ENCODE measurements around the gene DHRSX. TPM values are rescaled to one million over a fixed set of nuclear protein-coding genes. Genes with fewer than 3 reads are reported as not detected.

Gene DHRSX
- total and polyA plus RNA-seq, 2 donors (not counting 3 experiments of a cell fraction or from before 2014, with no cell fraction given): 27.1 to 37.7 TPM

- no TSS peak for BruUV-seq (replicated peaks)
- Histone ChIP-seq H3K4me3 (replicated peaks in 1 of 3; ENCODE audit: insufficient read depth in 1 of 3, low read depth in 1 of 3, low read length in 3 of 3) (no peak overlapping the region), H3K79me2 (ENCODE audit: control insufficient read depth, insufficient read depth, low read length) (no peaks in the 10 kb centered on the region), H2AFZ (ENCODE audit: low read depth, low read length) (no peak overlapping the region), H3K9ac (replicated peaks; ENCODE audit: extremely low read depth, insufficient read depth, low read length) (no peak overlapping the region), H3K9me1 (replicated peaks; ENCODE audit: control insufficient read depth, extremely low read depth, insufficient read depth, low read length) (no peaks in the 10 kb centered on the region), H3K27me3 (ENCODE audit: control insufficient read depth in 2 of 2, insufficient read depth in 2 of 2, low read length in 2 of 2) (no peaks in the 10 kb centered on the region), H3K36me3 (ENCODE audit: control insufficient read depth in 2 of 2, extremely low read depth in 1 of 2, insufficient read depth in 2 of 2, low read length in 2 of 2) (no peaks in the 10 kb centered on the region), H3K9me3 (replicated peaks; ENCODE audit: control insufficient read depth, insufficient read depth, low read length) (no peaks in the 10 kb centered on the region), H4K20me1 (replicated peaks; ENCODE audit: control insufficient read depth, extremely low read depth, insufficient read depth, low read length) (no peaks in the 10 kb centered on the region), H3K4me2 (ENCODE audit: insufficient read depth, low read length) (no peak overlapping the region), H3K4me1 (ENCODE audit: control insufficient read depth, extremely low read depth, insufficient read depth, low read length) (no peaks in the 10 kb centered on the region), H3K27ac (ENCODE audit: insufficient read depth, low read depth, low read length) (no peak overlapping the region)
- intact Hi-C loops (cut with micrococcal nuclease) (no loop called here), dilution Hi-C loops (cut with MboI; ENCODE audit: extremely low pct_ligation_motif_present, low sequenced_read_pairs) (no loop called here)
- no peak for FAIRE-seq
- ChIA-PET POLR2A (no interaction called here), CTCF (no interaction called here)
- TF ChIP-seq POLR2AphosphoS5 (IDR thresholded peaks at IDR 0.05; ENCODE audit: insufficient read depth, low read depth, low read length): no peak
- no peak for TF ChIP-seq MYC (IDR thresholded peaks at IDR 0.05; ENCODE audit: low read depth, low read length)
- no peak for TF ChIP-seq JUN (IDR thresholded peaks at IDR 0.05; ENCODE audit: borderline replicate concordance, insufficient read depth, insufficient read length, low read depth)
- no peak for TF ChIP-seq GATA2 (IDR thresholded peaks at IDR 0.05; ENCODE audit: insufficient read depth, insufficient read length, low read depth, low read length)
- no peak for TF ChIP-seq MAX (IDR thresholded peaks at IDR 0.05; ENCODE audit: insufficient read depth, insufficient read length)
- DNase-seq (ENCODE audit: low read depth, low spot score): no peak
Observed at GRCh38 chrX:2330910-2331309, 169.9 kb downstream of the DHRSX start.

GRCh38 chrX:2330487-2330886 lies 170.3 kb downstream of the DHRSX start:
- Histone ChIP-seq H3K4me3 (replicated peaks in 1 of 3; ENCODE audit: insufficient read depth in 1 of 3, low read depth in 1 of 3, low read length in 3 of 3) (no peak overlapping the region), H2AFZ (ENCODE audit: low read depth, low read length) (no peak overlapping the region), H3K36me3 (ENCODE audit: control insufficient read depth in 2 of 2, extremely low read depth in 1 of 2, insufficient read depth in 2 of 2, low read length in 2 of 2) (no peaks in the 10 kb centered on the region), H3K27ac (ENCODE audit: insufficient read depth, low read depth, low read length) (no peak overlapping the region), H4K20me1 (replicated peaks; ENCODE audit: control insufficient read depth, extremely low read depth, insufficient read depth, low read length) (no peaks in the 10 kb centered on the region), H3K79me2 (ENCODE audit: control insufficient read depth, insufficient read depth, low read length) (no peaks in the 10 kb centered on the region), H3K9ac (replicated peaks; ENCODE audit: extremely low read depth, insufficient read depth, low read length) (no peak overlapping the region), H3K27me3 (ENCODE audit: control insufficient read depth in 2 of 2, insufficient read depth in 2 of 2, low read length in 2 of 2) (no peaks in the 10 kb centered on the region), H3K9me1 (replicated peaks; ENCODE audit: control insufficient read depth, extremely low read depth, insufficient read depth, low read length) (no peaks in the 10 kb centered on the region), H3K9me3 (replicated peaks; ENCODE audit: control insufficient read depth, insufficient read depth, low read length) (no peaks in the 10 kb centered on the region), H3K4me2 (ENCODE audit: insufficient read depth, low read length) (no peak overlapping the region), H3K4me1 (ENCODE audit: control insufficient read depth, extremely low read depth, insufficient read depth, low read length) (no peaks in the 10 kb centered on the region)
- ChIA-PET CTCF (no interaction called here), POLR2A (no interaction called here)
- DNase-seq (ENCODE audit: low read depth, low spot score) (no peak), FAIRE-seq (no peak)
- dilution Hi-C loops (cut with MboI; ENCODE audit: extremely low pct_ligation_motif_present, low sequenced_read_pairs): no loop called here
- intact Hi-C loops (cut with micrococcal nuclease): no loop called here
- TF ChIP-seq MYC (IDR thresholded peaks at IDR 0.05; ENCODE audit: low read depth, low read length) (no peak), MAX (IDR thresholded peaks at IDR 0.05; ENCODE audit: insufficient read depth, insufficient read length) (no peak), JUN (IDR thresholded peaks at IDR 0.05; ENCODE audit: borderline replicate concordance, insufficient read depth, insufficient read length, low read depth) (no peak), CTCF (IDR thresholded peaks at IDR 0.05; ENCODE audit: extremely low read depth in 1 of 2, insufficient read depth in 1 of 2, low read depth in 1 of 2, low read length in 2 of 2) (no peak), GATA2 (IDR thresholded peaks at IDR 0.05; ENCODE audit: insufficient read depth, insufficient read length, low read depth, low read length) (no peak), EZH2 (IDR thresholded peaks at IDR 0.05; ENCODE audit: borderline replicate concordance, low read depth, low read length, severe bottlenecking) (no peak), FOS (IDR thresholded peaks at IDR 0.05; ENCODE audit: borderline replicate concordance, insufficient read depth, low read length) (no peak), POLR2A (IDR thresholded peaks at IDR 0.05; ENCODE audit: low read depth, low read length) (no peak), POLR2AphosphoS5 (IDR thresholded peaks at IDR 0.05; ENCODE audit: insufficient read depth, low read depth, low read length) (no peak)
- no TSS peak for BruUV-seq (replicated peaks)

Measured in endothelial cell of umbilical vein (primary cell).